ENCODE data around the gene KCNK15. TPM values are rescaled to one million over a fixed set of nuclear protein-coding genes. Genes with fewer than 3 reads are reported as not detected.
"Not testable (repeated sequence)": the region's sequence is repeated elsewhere in the genome, so short reads cannot be mapped to it uniquely, and the experiment has no call there.

The KCNK15 gene
- total and polyA plus RNA-seq, 2 donors (not counting 1 experiment from before 2014, with no cell fraction given) = 0.17 TPM; not detected in 1

GRCh38 chr20:44762466-44763140 lies 16.9 kb downstream of the KCNK15 start:
- ChIA-PET CTCF (interaction anchor here (0.6 kb wide), 1 partner anchor 77 kb away, joined by 3 read pairs; no protein-coding TSS in a partner anchor), POLR2A (no interaction called here)
- H3K27ac Mint-ChIP-seq = no peak overlapping the region
- Histone ChIP-seq H2AFZ (ENCODE audit: insufficient read depth, low read depth, low read length, poor library complexity, severe bottlenecking) (no peak overlapping the region), H3K27me3 (replicated peaks in 1 of 4; ENCODE audit: control extremely low read depth in 1 of 4, control insufficient read depth in 3 of 4, insufficient read depth in 4 of 4, low read length in 3 of 4) (peaks cover 0 to 13% (median 3%) of the 10 kb centered on the region in 4 experiments), H3K79me2 (ENCODE audit: control insufficient read depth, insufficient read depth, low read length) (no peaks in the 10 kb centered on the region), H4K20me1 (ENCODE audit: control insufficient read depth, insufficient read depth, low read length, poor library complexity, severe bottlenecking) (no peaks in the 10 kb centered on the region), H3K4me2 (replicated peaks; ENCODE audit: low read depth, low read length, poor library complexity, severe bottlenecking) (no peak overlapping the region), H3K9me3 (ENCODE audit: control extremely low read depth in 1 of 3, control insufficient read depth in 2 of 3, insufficient read depth in 1 of 3, low read length in 2 of 3) (no peaks in the 10 kb centered on the region), H3K9ac (ENCODE audit: low read length) (no peak overlapping the region), H3K27ac (ENCODE audit: low read length in 2 of 2) (no peak overlapping the region), H3K4me3 (ENCODE audit: control extremely low read depth in 1 of 5, extremely low read depth in 1 of 5, insufficient read depth in 1 of 5, low read depth in 2 of 5, low read length in 4 of 5) (no peak overlapping the region), H3K4me1 (ENCODE audit: control insufficient read depth in 2 of 2, insufficient read depth in 2 of 2, low read length in 2 of 2) (no peaks in the 10 kb centered on the region), H3K36me3 (replicated peaks in 1 of 2; ENCODE audit: control extremely low read depth in 1 of 2, control insufficient read depth in 1 of 2, extremely low read depth in 1 of 2, insufficient read depth in 2 of 2, low read length in 1 of 2) (no peaks in the 10 kb centered on the region)
- H3K4me1 Mint-ChIP-seq = no peaks in the 10 kb centered on the region
- TF ChIP-seq EZH2 (IDR thresholded peaks at IDR 0.05; ENCODE audit: borderline replicate concordance, insufficient read depth, low read depth, low read length, poor library complexity, severe bottlenecking) = no peak
- TF ChIP-seq CTCF (IDR thresholded peaks at IDR 0.05) = no peak
- H3K9me3 Mint-ChIP-seq (ENCODE audit: insufficient read depth) = no peaks in the 10 kb centered on the region
- DNase-seq (no peak), ATAC-seq (ENCODE audit: low read depth) (no peak)
- WGBS (ENCODE audit: insufficient coverage) = 88% methylated on average over 8 of the region's 10 CpGs
- peaks cover 29% of the 10 kb centered on the region for H3K27me3 Mint-ChIP-seq
- intact Hi-C loops (cut with micrococcal nuclease) = no loop called here
- H3K4me3 Mint-ChIP-seq = no peak overlapping the region

GRCh38 chr20:44763798-44764197 lies 18.1 kb downstream of the KCNK15 start:
- POLR2A ChIA-PET; intact Hi-C loops (cut with micrococcal nuclease); H3K4me3 Mint-ChIP-seq; H4K20me1 ChIP-seq (ENCODE audit: control insufficient read depth, insufficient read depth, low read length, poor library complexity, severe bottlenecking); H3K9me3 ChIP-seq (ENCODE audit: control extremely low read depth in 1 of 3, control insufficient read depth in 2 of 3, insufficient read depth in 1 of 3, low read length in 2 of 3); H3K9ac ChIP-seq (ENCODE audit: low read length); H3K27ac ChIP-seq (ENCODE audit: low read length in 2 of 2); H3K4me1 Mint-ChIP-seq; H2AFZ ChIP-seq (ENCODE audit: insufficient read depth, low read depth, low read length, poor library complexity, severe bottlenecking); H3K4me2 ChIP-seq (replicated peaks; ENCODE audit: low read depth, low read length, poor library complexity, severe bottlenecking); H3K27ac Mint-ChIP-seq; DNase-seq; ATAC-seq (ENCODE audit: low read depth); H3K27me3 ChIP-seq (replicated peaks in 1 of 4; ENCODE audit: control extremely low read depth in 1 of 4, control insufficient read depth in 3 of 4, insufficient read depth in 4 of 4, low read length in 3 of 4); H3K79me2 ChIP-seq (ENCODE audit: control insufficient read depth, insufficient read depth, low read length); H3K36me3 ChIP-seq (replicated peaks in 1 of 2; ENCODE audit: control extremely low read depth in 1 of 2, control insufficient read depth in 1 of 2, extremely low read depth in 1 of 2, insufficient read depth in 2 of 2, low read length in 1 of 2); H3K4me3 ChIP-seq (ENCODE audit: control extremely low read depth in 1 of 5, extremely low read depth in 1 of 5, insufficient read depth in 1 of 5, low read depth in 2 of 5, low read length in 4 of 5); H3K9me3 Mint-ChIP-seq (ENCODE audit: insufficient read depth); CTCF ChIA-PET; H3K4me1 ChIP-seq (ENCODE audit: control insufficient read depth in 2 of 2, insufficient read depth in 2 of 2, low read length in 2 of 2): not testable (repeated sequence)
- WGBS (ENCODE audit: insufficient coverage) = 88% methylated on average over 1 of the region's 3 CpGs
- H3K27me3 Mint-ChIP-seq = peaks cover 24% of the 10 kb centered on the region
